ENCODE measurements around the gene SLC19A1.

GRCh38 chr21:45451771-45452182 is 90.5 kb downstream of the SLC19A1 start:
- TF ChIP-seq CTCF (IDR thresholded peaks at IDR 0.05) (no peak), POLR2A (IDR thresholded peaks at IDR 0.05) (no peak), POLR2AphosphoS5 (IDR thresholded peaks at IDR 0.05) (no peak), EP300 (IDR thresholded peaks at IDR 0.05) (no peak)
